AG09309 (cell line): ENCODE results near the gene ZNF280D.
"Not testable (repeated sequence)": the region's sequence is repeated elsewhere in the genome, so short reads cannot be mapped to it uniquely, and the experiment has no call there.

Experiments used
- DNase-seq: peaks from one replicate; pipeline ENCODE4 v3.0.0-alpha.2; 2010; ENCODE audit warnings: low read depth
- H3K4me3 ChIP-seq: 2 replicates; pipeline ENCODE4 v1.5.1; 2011; ENCODE audit warnings: mild to moderate bottlenecking, low read depth, low read length, moderate library complexity; ENCODE audit not compliant: control insufficient read depth
- TF ChIP-seq, protein P1 (sequence below): IDR thresholded peaks from 2 replicates; pipeline ENCODE4 v1.5.1; 2011; ENCODE audit warnings: mild to moderate bottlenecking, low read depth, low read length, inconsistent platforms; ENCODE audit not compliant: insufficient read depth, control insufficient read depth; ENCODE audit errors: missing control alignments

ZNF280D gene

DNA sequence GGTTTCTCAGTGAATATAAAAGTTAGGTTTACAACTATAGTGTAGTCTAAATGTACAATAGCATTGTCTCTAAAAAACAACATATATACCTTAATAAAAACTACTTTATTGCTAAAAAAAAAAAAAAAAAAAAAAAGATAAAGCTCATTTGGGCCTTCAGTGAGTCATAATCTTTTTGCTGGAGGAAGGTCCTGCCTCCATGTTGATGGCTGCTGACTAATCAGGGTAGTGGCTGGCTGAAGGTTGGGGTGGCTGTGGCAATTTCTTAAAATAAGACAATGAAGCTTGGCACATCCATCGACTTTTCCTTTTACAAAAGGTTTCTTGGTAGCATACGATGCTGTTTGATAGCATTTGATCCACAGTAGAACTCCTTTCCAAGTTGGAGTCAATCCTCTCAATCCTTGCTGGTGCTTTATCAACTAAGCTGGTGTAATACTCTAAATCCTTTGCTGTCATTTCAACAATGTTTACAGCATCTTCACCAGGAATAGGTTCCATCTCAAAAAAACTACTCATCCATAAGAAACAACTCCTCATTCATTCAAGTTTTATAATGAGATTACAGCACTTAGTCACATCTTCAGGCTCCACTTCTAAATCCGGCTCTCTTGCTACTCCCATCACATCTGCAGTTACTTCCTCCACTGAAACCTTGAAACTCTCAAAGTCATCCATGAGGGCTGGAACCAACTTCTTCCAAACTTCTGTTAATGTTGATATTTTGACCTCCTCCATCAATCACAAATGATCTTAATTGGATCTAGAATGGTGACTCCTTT lies 13.3 kb downstream of the ZNF280D start:
- DNase-seq = no peak
- no peak overlapping the region for H3K4me3 ChIP-seq
- TF ChIP-seq, protein P1, sequence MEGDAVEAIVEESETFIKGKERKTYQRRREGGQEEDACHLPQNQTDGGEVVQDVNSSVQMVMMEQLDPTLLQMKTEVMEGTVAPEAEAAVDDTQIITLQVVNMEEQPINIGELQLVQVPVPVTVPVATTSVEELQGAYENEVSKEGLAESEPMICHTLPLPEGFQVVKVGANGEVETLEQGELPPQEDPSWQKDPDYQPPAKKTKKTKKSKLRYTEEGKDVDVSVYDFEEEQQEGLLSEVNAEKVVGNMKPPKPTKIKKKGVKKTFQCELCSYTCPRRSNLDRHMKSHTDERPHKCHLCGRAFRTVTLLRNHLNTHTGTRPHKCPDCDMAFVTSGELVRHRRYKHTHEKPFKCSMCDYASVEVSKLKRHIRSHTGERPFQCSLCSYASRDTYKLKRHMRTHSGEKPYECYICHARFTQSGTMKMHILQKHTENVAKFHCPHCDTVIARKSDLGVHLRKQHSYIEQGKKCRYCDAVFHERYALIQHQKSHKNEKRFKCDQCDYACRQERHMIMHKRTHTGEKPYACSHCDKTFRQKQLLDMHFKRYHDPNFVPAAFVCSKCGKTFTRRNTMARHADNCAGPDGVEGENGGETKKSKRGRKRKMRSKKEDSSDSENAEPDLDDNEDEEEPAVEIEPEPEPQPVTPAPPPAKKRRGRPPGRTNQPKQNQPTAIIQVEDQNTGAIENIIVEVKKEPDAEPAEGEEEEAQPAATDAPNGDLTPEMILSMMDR = no peak

DNA sequence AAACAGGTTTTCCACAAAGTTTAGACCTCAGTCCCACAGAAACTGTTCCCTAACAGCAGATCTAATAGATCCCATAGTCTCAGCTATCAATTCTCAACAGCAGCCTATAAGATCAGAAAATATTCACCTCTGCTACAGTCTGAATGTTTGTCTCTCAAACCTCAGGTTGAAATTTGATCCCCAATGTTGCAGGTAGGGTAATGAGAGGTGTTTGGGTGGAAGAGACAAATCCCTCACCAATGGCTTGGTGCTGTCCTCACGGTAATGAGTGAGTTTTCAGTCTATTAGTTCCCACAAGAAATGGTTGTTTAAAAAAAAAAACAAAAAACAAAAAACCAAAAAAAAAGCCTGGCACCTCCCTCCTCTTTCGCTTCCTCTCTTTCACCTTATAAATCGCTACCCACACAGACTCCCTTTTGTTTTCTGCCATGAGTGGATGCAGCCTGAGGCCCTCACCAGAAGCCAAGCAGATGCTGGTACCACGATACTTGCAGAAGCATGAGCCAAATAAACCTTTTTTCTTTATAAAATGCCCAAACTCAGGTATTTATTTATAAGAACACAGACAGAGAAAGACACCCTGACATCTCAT lies 14.2 kb downstream of the ZNF280D start:
- TF ChIP-seq, protein P1 = no peak

DNA sequence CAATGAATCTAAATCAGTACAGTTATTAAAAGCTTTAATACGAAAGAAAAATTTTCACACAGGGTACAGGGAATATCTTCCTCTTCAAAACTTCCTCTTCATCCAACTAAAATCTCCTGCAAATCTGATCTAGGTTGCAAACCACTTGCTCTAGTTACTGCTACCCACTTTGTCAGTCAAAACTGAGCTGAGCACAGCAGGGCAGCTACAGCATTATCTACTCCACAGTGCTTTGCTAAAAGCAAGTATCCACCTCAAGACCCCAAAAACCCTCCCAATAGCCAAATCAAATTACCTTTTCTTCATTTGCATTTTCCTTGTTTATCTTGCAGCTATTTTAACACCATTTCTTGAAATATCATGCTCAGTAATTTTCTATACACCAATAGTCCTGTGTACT lies 14.7 kb downstream of the ZNF280D start:
- H3K4me3 ChIP-seq = no peak overlapping the region
- DNase-seq = no peak
- TF ChIP-seq, protein P1 = no peak

More for the DNA sequence above, 14.2 kb downstream of the ZNF280D start:
- DNase-seq = no peak
- no peak overlapping the region for H3K4me3 ChIP-seq

DNA sequence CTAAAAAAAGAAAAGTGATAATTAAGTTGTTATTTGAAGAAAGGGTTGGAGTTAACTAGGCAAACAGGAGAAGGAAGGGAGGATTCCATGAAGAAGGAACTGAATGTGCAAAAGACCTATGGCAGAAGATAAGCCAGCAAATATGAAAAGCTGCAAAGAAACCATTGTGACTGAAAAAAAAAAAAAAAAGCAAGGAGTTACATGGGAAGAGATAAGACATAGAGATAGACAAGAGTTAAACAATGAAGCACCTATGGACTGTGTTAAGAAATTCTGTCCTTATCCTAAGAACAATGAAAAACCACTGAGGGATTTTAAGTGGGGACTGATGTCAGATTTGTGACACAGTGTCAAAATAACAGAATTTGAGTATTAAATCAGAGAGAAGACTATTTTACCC lies 17.0 kb downstream of the ZNF280D start:
- no peak for DNase-seq
- no peak overlapping the region for H3K4me3 ChIP-seq
- TF ChIP-seq, protein P1 = no peak

DNA sequence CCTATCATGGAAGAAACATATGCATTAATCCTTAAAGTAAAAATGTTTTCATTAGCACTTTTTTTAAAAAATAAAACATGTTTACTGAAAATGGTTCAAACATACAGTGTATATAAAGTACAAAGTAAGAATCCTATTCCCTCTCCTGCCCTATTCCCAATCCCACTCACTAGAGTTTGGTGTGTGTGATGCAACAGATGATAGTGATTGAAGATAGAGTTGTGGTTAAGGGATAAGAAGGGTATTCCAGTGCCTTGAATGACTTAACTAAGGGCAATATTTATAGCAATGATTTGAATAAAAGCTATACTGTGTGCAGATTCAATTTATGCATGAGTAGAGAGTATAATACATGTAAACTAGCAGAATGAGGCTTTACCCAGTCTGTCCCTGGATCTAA lies 18.1 kb downstream of the ZNF280D start:
- TF ChIP-seq, protein P1 = no peak
- no peak overlapping the region for H3K4me3 ChIP-seq
- no peak for DNase-seq

DNA sequence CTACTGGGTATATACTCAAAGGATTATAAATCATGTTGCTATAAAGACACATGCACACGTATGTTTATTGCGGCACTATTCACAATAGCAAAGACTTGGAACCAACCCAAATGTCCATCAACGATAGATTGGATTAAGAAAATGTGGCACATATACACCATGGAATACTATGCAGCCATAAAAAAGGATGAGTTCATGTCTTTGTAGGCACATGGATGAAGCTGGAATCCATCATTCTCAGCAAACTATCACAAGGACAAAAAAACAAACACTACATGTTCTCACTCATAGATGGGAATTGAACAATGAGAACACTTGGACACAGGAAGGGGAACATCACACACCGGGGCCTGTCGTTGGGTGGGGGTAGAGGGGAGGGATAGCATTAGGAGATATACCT lies 23.8 kb downstream of the ZNF280D start:
- DNase-seq, H3K4me3 ChIP-seq: not testable (repeated sequence)

DNA sequence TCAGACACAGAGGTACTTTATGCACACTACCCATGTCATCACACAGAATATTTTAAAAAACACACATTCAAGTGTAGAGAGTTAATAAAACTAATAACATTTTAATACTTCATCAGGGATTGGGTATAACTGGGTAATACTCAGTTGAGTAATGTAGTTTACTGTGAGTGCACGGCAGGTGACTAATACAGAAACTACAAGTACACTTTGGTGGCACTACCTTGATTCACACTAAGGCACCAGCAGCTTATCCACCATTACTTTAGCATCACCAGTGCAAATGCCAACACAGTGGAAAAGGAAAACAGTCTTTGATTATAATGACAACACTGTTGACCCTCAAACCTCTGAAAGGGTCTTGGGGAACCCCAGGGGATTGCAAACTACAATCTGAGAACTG lies 33.6 kb downstream of the ZNF280D start:
- no peak overlapping the region for H3K4me3 ChIP-seq
- TF ChIP-seq, protein P1 = no peak
- no peak for DNase-seq
